ENCODE measurements around the gene NBPF15. TPM values are rescaled to one million over a fixed set of nuclear protein-coding genes. Genes with fewer than 3 reads are reported as not detected.

Gene NBPF15
- total RNA-seq, 1 experiment from 2014 or later = 25.5 TPM

Other genes starting within 250 kb of the NBPF15 start
- not detected in 2 replicates for gene PPIAL4E, start 88.0 kb downstream of the NBPF15 start, total RNA-seq (2014; rRNA removed; shearing (Covaris generic))
- gene PPIAL4F, start 131.2 kb upstream of the NBPF15 start, total RNA-seq (2014; rRNA removed; shearing (Covaris generic)) = not detected in 2 replicates